B cell (primary cell): ENCODE measurements around the gene NLRP9.

Source experiments
- EZH2 ChIP-seq: IDR thresholded peaks from 2 replicates; pipeline ENCODE4 v1.6.1; 2012; ENCODE audit warnings: borderline replicate concordance, low read depth, mild to moderate bottlenecking, moderate library complexity, low read length; ENCODE audit not compliant: insufficient read depth, poor library complexity, severe bottlenecking
- TF ChIP-seq, protein P1 (sequence below): fragments of 200-600 bp; IDR thresholded peaks from one replicate; pipeline ENCODE4 v1.8.0; 2022; ENCODE audit warnings: antibody characterized with exemption, mild to moderate bottlenecking

DNA sequence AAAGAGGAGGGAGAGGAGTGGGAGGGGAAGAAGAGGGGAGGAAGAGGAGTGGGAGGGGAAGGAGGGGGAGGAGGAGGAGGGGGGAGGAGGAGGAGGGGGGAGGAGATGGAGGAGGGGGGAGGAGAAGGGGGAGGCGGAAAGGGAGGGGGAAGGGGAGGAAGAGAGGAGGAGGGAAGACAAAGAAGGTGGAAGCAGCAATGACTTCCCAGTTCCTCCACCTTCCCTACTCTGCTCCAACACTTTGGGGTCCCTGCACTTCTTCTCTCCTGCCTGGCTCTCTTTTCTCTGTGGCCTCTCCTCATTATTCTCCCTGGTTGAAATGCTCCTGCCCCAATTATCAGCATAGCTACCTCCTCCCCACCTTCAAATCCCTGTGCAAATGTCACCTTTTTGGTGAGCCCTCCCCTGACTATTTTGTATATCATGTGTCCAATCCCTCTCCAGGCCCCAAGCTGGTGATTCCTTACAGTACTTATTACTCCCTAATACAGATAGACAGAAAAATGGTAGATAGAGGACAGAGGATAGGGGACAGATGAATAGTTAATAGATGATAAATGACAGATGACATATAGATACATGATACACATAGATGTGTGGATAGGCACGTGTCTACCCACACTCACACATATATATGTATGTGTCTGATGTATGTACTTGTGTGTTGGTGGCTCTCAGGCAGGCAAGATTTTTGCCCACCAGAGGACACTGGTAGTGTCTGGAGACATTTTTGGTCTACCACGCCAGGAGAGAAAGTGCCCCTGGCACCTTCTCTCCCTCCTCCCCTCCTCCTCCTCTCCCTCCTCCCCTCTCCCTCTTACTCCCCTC, 25.2 kb downstream of the NLRP9 start:
- TF ChIP-seq EZH2 = no peak
- TF ChIP-seq, protein P1, sequence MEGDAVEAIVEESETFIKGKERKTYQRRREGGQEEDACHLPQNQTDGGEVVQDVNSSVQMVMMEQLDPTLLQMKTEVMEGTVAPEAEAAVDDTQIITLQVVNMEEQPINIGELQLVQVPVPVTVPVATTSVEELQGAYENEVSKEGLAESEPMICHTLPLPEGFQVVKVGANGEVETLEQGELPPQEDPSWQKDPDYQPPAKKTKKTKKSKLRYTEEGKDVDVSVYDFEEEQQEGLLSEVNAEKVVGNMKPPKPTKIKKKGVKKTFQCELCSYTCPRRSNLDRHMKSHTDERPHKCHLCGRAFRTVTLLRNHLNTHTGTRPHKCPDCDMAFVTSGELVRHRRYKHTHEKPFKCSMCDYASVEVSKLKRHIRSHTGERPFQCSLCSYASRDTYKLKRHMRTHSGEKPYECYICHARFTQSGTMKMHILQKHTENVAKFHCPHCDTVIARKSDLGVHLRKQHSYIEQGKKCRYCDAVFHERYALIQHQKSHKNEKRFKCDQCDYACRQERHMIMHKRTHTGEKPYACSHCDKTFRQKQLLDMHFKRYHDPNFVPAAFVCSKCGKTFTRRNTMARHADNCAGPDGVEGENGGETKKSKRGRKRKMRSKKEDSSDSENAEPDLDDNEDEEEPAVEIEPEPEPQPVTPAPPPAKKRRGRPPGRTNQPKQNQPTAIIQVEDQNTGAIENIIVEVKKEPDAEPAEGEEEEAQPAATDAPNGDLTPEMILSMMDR = no peak
